OCI-LY7 (cell line): ENCODE results near the gene CTNNA2.

ENCODE experiments used
- EZH2phosphoT487 ChIP-seq: fragments of 200-600 bp; sonication (generic); IDR thresholded peaks from 2 replicates; pipeline ENCODE4 v1.6.1; 2018; ENCODE audit warnings: low read depth, borderline replicate concordance, mild to moderate bottlenecking, mixed run types, antibody characterized with exemption, low read length, moderate library complexity, mixed read lengths
- TF ChIP-seq, protein P1 (sequence below): fragments of 200-600 bp; sonication (generic); conservative IDR thresholded peaks from 2 replicates; pipeline ENCODE4 v1.5.1; 2014; ENCODE audit warnings: mild to moderate bottlenecking, antibody characterized with exemption, low read length, moderate library complexity, mixed read lengths

DNA sequence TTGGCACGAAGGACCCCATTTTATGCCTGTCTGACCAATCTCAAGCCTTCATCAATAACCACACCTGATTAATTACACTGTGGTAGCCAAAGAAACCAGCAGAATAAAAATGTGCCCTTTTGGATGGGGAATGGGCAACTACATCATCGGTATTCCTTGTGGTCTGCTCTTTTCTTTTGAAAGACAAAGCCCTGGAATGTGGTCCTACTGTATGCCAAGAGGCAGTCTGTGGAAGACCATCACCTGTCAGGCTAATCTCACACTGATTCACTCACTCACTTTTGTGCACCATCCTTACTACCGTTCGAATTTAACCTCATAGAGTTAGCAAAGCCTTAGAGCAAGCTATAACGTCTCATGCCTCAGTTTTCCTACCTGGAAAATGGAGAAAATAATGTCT lies 1066.9 kb downstream of the CTNNA2 start:
- TF ChIP-seq, protein P1, sequence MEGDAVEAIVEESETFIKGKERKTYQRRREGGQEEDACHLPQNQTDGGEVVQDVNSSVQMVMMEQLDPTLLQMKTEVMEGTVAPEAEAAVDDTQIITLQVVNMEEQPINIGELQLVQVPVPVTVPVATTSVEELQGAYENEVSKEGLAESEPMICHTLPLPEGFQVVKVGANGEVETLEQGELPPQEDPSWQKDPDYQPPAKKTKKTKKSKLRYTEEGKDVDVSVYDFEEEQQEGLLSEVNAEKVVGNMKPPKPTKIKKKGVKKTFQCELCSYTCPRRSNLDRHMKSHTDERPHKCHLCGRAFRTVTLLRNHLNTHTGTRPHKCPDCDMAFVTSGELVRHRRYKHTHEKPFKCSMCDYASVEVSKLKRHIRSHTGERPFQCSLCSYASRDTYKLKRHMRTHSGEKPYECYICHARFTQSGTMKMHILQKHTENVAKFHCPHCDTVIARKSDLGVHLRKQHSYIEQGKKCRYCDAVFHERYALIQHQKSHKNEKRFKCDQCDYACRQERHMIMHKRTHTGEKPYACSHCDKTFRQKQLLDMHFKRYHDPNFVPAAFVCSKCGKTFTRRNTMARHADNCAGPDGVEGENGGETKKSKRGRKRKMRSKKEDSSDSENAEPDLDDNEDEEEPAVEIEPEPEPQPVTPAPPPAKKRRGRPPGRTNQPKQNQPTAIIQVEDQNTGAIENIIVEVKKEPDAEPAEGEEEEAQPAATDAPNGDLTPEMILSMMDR: no peak
- no peak for TF ChIP-seq EZH2phosphoT487
